NCI-H524 (cell line): ENCODE measurements around the gene SLC38A8.
A peak's percentile ranks its signal among the peaks of the same experiment; 100 is the strongest.

Experiments
- DNase-seq, 2 experiments: peaks; one replicate each; lab custom pipeline; 2025; lab: John Stamatoyannopoulos, UW

SLC38A8 gene

DNA sequence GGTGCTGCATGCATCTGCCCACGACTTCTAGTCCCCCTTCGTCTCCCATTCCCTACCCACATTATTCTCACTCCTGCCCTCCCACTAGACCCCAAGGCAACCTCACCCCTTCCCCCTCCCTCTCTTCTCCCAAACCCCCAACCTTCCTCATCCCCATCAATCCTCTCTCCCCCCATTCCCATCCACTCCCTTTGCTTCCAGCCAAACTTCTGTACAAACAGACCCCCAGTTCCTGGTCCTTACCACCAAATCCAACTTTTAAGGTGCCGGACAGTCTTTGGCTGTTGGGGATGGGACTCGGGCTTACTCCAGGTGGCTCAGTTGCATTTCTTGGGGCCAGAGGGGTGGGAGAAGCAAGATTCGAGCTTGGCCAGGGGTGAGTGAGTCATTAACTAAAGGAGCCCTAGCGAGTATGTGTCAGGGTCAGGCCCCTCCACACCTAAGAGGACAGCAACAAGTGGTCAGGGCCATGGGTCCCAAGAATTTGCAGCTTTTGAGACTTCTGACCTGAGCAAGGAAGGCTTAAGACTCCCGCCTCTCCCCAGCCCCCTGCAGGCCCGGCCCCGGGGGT is at the start of gene SLC38A8:
Gene SLC38A8, minus strand, starts transcription at position 488 of the 571 bp plus-strand sequence. CDS start 638 bp downstream, outside the sequence.
- DNase-seq: no peak

DNA sequence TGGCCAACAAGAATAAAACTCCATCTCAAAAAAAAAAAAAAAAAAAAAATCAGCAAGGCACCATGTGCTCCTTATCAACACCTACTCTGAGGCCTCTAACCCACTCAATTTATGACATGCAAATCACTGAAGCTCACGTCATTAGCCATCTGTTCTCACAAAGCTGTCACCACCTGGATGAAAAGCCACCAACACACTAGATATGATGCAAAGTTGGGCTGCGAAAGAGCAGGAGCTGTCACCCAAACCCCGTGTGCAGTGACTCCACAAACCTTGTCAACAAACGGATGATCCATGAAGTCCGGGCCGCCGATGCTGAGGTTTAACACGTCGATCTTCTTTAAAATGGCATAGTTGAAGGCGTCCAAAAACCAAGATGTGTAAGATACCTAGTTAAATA is 48.9 kb upstream of the SLC38A8 start:
- peak; percentile 94 to 98 for DNase-seq

DNA sequence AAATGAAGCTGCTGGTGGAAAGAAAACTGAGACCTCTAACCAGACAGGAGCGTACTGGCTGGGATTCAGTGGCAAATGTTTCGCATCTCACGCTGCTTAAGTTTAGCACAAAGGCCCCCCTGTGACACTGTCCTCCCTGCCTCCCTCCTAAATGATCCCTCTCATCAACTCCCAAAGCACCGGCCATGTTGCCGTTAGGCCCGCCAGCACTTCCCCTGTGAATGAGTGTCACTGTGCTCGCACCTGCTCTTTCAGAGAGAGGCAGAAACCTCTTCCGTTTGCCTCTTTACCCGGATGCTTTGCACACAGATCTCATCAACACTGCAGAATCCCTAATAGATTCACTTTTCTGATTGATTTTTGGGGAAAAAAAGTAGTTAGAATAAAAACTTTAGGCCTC is 47.6 kb upstream of the SLC38A8 start:
- DNase-seq: peak in 1 of 2 experiments; percentile 13

DNA sequence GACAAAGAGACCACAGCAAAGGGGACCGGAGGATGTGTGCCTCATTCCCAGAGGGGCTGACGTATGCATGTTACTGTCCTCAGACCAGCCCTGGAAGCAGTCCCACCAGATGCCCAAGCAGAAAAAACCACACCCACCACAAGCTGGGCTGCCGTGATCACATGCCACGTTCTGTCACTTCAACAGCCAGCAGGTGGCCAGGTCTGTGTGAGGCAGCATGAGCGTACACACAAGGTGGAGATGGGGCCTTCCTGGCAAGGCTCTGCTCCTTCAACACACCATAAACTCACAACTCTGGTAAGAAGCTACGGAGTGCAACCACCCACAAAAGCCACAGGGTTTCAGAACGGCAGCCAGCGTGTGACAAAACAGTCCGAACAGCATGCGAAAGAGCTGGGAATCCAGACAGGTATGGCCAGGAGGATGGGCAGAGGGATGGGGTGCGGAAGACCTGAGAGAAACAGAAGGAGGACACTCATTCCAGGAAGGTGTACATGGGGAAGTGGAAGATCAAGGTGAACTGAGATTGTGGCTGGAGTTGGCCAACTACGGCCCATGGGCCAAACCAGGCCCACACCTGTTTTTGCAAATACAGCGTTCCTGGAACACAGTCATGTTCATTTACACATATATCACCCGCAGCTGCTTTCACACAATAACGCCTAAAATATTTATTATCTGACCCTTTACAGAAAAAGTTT is 46.2 kb upstream of the SLC38A8 start:
- peak; percentile 61 to 88 for DNase-seq

DNA sequence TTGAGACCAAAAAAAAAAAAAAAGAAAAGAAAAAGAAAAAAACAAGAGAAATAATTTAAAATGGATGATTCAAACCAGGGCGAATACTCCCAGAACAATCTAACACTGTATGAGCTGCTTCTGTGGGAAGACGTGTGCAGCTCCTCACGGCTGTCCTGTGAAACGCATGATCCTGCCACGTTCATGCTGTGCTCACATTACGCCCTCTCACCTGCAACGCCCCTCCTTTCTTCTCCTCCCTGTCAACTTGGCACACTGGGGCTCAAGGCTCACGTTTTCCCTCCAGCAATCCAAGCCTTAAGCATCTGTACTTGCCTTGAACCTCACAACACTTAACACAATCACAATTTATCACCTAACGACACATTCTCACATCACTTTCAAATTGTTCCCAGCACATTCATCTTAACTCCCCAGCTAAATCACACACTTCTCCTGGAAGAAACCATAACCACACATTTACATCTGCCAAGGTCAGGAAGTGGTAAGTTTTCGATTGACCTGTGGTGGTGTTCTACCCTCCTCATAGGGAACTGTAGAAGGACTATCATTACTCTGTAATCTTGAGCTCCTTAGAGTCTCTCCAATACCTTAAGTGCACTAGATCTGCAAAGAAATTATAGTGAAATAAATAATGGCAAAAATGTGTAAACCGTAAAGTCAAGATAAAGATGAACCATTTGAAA is 45.0 kb upstream of the SLC38A8 start:
- no peak for DNase-seq

DNA sequence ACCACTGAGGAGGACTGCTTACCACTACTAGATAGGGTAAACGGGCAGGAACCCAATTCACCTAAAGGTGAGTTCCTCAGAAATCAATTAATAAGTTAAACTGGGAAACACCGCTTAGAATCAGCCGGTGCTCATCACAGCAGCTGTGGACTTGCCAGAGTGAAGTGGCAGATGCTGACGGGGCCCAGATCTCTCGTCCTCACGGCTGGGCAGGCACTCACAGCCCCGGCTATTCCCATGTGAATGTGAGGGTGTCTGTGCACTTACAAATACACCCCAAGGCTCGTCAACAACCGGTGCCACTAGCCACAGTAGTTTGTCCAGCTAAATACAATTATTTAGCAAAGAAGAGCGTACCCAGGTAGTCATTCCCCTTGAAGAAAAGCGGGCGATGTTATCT is 44.4 kb upstream of the SLC38A8 start:
- peak in 1 of 2 experiments; percentile 42 for DNase-seq

DNA sequence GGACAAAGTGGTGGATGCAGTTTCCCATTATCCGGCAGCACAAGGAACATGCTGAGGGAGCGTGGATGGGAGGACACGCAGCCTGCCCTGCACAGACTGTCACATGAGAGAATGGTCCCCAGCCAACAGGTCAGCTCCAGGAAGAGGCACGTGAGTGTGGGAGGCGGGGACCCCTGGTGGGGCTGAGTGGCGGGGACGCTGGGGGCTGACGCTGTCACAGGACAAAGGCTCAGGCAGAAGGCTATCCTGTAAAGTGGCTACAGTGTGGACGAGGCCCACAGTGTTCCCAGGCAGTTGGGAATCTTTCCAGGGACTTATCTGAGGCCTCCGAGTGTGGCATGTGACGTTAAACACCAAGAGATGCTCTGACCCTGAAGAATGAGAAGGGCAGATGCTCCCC is 43.7 kb upstream of the SLC38A8 start:
- no peak for DNase-seq

DNA sequence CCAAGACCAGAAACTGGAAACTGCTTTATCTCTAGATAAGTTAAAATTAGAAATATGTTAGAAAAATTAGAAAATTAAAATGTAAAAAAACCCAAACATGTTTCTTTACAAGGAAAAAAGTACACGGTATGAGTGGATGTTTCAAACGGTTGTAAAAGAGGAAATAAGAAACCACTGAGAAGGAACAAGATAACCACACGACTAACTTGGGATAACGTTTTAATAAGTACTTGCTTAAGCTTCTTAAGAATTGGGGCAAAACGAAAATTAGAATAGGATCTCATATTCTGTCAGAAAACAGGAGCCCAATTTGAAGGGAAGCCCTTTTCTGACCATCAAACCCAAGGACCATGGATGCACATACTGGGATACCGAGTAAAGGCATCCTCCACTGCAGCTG is 43.2 kb upstream of the SLC38A8 start:
- no peak for DNase-seq

DNA sequence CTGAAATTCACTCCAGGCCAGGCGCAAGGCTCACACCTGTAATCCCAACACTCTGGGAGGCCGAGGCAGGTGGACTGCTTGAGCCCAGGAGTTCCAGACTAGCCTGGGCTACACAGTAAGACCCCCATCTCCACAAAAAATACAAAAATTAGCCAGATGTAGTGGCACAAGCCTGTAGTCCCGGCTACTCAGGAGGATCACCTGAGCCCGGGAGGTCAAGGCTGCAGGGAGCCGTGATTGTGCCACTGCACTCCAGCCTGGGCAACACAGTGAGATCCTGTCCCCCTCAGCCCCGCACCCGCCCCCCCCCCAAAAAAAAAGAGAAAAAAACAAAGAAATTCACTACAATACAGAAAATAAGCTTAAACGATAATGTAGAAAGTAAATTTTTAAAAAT is 42.7 kb upstream of the SLC38A8 start:
- DNase-seq: no peak

DNA sequence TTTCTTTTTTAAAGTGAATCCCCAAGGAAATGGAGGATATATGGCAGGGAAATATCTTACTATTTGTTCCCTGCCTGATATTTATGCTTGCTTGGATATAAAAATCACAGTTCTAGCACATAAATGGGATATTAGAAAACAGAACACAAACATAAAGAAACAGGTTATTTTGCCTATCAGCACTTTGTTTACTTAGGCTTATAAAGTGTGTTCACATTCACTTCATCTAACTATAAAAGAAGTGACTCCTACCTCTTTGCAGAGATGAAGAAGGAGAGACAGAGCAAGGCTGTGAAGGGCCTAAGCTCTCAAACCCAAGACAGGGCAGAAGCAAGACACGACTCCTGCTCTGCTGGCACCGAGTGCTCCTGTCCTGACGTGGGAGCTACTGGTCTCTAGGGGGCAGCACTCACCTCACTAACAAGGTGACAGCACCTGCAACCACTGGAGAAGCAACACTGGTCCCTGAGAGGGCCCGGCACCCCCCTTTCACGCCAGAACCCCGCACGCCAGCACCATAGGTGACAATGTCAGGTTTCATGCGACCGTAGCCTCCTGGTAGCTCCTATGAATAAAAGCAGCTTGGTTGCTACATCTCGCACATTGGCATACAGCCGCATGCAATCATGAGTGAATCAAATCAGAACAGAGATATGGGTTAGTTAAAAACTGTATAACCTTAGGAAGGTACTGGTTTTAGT is 42.1 kb upstream of the SLC38A8 start:
- peak; percentile 45 to 76 for DNase-seq

DNA sequence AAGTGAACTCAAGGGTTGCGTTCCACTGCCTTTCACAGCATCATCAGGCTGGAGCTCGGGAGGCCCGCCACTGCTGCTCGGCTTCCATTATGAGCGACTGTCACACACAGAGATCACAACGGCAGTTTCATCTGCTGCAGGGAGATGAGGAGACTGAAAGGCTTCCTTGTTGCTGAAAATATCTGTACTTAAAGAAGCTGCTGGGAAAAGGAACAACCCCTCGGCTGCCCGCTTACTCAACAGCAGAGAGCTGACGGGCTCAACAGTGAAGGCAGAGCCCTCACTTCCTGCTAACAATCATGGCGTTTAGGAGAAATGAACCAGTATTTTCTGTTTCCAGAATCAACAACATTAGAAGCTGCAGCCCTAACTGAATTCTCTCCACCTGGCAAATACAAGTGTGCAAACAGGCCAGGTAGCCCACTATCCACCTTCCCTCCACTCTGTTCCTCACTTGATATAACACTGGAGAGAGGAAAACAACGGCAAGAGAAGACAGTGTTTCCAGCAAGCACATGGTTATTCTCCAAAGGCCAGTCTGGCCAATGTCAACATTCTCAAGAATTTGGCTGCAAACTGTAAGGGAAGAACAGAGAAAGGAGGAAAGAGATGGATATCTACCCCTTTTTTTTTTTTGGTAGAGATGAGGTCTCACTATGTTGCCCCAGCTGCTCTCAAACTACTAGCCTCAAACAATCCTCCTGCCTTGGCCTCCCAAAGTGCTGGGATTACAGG is 40.4 kb upstream of the SLC38A8 start:
- no peak for DNase-seq

DNA sequence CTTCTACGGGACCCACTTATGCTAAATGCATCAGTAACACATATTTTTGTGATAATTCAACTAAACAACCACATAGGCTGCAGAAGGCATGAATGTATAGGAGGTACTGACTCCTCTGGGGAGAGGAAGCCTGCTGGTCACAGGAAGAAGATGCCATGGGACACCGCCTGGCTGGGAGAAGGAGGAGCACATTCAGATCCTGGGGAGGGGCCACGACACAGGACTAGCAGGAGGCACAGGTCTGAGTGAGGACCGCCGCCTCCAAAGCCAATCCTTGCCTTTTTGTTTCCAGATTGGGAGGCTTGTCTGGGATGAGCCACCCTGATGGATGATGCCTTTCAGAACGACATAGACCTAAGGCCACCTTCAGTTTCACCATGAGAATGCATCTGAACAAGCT is 39.5 kb upstream of the SLC38A8 start:
- no peak for DNase-seq

DNA sequence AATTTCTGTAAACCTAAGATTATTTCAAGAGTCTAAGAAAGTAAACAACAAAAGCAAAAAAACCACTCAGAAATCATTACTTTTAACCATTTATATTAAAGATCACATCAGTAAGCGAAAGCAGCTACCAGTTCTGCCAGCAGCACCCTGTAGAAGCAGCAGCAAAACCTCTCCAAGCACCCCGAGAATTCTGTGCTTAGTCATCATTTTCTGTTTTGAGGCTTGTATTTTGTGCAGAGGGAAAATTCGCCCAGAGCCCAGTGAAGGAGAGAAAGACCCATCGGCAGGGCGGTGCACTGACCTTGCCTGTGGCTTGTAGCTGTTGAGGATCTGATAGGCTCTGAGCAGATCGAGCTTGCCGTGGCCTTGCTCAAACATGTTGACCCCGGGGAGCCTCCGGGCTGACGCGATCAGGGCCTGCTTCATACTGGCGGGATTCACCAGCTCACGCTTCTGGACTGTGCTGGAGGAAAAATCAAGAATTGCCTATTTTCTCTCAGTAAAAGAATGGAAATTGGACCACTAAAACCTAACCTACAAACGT is 38.9 kb upstream of the SLC38A8 start:
- DNase-seq: no peak

DNA sequence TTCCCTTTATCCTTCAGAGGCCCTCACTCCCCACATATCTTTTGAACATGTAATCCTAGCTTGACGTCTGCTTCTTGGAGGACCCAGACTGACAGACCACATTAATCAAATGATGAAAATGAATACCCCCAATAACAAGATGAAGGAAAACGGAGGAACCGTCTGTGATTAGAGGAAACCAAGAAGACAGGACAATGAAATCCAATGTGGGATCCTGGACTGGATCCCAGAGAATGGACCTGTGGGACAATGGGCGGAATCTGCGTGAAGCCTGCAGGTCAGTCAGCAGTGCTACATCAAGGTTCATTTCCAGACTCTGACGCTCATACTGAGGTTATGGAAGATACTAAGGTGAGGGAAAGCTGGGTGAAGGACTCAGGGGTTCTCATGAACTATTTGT is 38.2 kb upstream of the SLC38A8 start:
- no peak for DNase-seq

DNA sequence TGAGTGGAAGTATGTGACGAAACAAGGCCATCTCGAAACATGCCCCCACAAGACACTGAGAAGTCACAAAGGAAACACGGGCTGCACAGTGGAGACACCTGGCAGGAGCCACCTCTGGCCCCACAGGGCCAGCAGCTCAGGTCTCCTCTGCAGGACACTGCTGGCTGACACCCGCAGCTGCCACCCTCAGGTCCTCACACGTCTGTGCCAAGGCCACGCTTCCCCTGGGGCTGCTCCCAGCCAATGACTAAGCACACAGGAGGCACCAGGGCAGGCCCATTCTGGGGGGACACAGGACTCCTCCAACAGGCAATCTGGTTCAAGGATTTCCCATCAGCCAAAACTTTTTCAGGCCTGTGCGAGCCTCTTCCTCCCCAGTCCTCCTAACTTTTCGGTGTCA is 37.8 kb upstream of the SLC38A8 start:
- no peak for DNase-seq

DNA sequence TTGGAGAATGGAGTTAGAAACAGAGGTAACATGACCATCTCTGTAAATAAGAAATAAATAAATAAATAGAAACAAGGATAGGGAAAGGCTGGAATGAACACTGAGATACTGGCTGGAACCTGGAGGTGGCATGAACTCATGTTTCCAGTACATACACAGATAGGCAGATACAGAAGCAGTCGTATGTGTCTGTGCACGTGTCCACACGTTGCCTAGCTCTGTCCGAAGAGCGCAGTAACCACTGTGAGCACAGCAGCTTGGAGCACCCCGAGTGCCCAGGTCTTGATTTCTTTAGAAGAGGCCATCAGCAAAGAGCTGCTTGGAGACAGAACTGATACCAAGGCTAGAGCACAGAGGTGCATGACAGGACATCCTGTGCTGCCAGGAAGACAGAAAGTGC is 37.1 kb upstream of the SLC38A8 start:
- no peak for DNase-seq

DNA sequence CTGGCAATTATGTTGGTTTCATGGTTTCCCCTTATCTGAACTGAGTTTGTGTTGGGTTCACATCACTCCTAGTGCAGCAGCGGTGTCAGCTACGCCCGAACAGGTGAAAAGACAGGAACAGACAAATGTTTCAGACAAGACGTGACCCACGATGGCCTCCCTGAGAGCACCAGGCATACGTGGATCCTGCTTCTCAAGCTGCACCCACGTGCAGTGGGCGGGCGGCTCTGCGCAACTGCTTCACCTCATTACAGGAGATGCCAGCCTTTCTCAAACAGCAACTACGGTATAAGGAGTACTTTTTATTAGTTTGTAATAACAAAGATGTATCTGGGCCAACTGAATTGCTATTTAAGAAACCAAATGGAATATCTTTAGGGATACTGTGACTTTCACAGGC is 32.8 kb upstream of the SLC38A8 start:
- DNase-seq: no peak

DNA sequence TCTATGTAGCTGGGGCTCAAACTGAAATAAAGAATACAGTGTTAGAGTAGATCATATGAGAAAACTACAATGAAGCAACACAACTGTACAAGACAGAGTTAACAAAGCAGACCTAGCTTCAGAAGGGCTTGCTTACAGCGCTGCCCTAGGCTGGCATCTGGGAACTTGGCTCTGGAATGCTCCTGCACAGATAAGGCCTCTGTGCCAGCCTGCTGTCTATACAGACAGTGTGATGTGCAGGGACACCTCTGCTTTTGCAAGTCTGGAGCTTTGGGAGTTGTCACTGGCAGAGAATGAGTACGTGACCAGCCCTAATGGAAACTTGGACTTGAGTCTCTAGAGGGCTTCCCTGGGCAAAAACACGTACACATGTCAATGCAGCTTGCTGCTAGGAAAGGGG is 32.1 kb upstream of the SLC38A8 start:
- no peak for DNase-seq

DNA sequence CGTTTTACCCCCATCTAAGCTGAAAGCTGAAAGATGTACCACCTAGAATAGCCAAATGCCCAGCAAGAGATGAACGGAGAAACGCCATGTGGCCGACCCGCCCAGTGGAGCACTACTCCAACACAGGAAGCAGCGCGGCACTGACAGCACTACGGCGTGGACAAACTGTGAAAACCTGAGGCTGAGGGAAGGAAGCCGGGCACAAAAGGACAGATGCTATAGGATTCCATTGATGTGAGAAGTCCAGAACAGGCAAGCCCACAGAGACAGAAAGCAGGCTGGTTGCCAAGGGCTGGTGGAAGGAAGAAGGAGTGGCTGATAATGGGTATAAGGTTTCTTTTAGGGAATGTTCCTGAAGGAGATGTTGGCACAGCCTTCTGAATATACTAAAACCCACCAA is 29.4 kb upstream of the SLC38A8 start:
- no peak for DNase-seq

DNA sequence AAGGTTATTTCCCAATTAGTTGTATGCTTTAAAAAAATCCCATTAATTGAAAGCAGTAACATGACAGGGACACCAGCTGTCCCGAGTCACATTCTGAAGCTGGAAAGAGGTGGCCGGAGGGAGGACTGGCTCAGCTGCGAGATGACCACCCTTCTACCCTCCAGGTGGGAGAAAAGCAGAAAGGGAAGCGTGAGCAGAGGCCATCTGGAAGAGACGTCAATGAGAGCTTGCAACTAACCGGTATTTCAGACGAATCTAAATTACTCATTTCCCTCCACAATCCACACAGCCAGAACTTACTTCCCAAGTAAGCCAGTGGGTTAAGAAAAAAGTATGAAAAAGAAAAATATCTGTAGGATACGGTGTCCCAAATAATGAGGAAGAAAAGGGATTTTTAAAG is 28.5 kb upstream of the SLC38A8 start:
- DNase-seq: no peak

DNA sequence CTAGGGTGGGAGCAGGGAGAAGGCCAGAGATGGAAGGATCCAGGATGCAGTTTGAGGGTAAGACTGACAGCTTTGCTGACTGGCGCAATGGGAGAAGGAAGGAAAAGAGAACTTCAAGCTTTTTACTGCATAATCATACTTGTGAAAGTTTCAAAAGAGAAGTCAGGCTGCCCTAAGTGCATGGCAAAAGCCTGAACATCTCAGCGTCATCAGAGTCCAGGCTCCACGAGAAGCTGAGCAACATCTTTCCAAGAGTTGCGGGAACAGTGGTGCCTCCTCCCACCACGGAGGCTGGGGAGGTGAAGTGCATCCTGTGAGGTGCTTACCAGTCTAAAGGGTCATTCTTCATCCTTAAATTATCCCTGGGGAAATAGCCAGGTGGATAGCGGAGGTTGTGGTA is 26.9 kb upstream of the SLC38A8 start:
- no peak for DNase-seq
